Breast epithelium (tissue), 4 donors: ENCODE data around the gene GLB1L2. TPM values are rescaled to one million over a fixed set of nuclear protein-coding genes. Genes with fewer than 3 reads are reported as not detected.

Experiments used
- DNase-seq, 2 donors: peaks; one replicate each; pipeline ENCODE4 v3.0.0-alpha.2; 2019; ENCODE audit warnings: low spot score in 2 of 2
- H3K27ac ChIP-seq, 2 donors: fragments of 200-600 bp; sonication (generic) in 1 of 2; one replicate each; pipeline ENCODE4 v1.5.1; 2016 to 2019; ENCODE audit warnings: mild to moderate bottlenecking in 1 of 2
- H3K27me3 ChIP-seq, 2 donors: fragments of 200-600 bp; sonication (generic) in 1 of 2; one replicate each; pipeline versions ENCODE4 v1.5.1 to v1.6.0; 2017 to 2019; ENCODE audit warnings: control low read depth in 1 of 2, mild to moderate bottlenecking in 1 of 2
- H3K36me3 ChIP-seq: fragments of 200-600 bp; one replicate; pipeline ENCODE4 v1.5.1; 2019
- H3K4me1 ChIP-seq, 2 donors: fragments of 200-600 bp; sonication (generic); one replicate each; pipeline ENCODE4 v1.5.1; 2016 to 2019; ENCODE audit warnings: control low read depth in 1 of 2
- H3K4me3 ChIP-seq, 3 donors: fragments of 200-600 bp; sonication (generic); 1 replicate in 2 of 3; 2 replicates in 1 of 3; pipeline ENCODE4 v1.5.1; 2016 to 2019; ENCODE audit warnings: mild to moderate bottlenecking in 3 of 3, moderate library complexity in 2 of 3
- H3K9me3 ChIP-seq, 2 donors: fragments of 200-600 bp; sonication (generic) in 1 of 2; one replicate each; pipeline ENCODE4 v1.5.1; 2016 to 2019; ENCODE audit warnings: control low read depth in 1 of 2
- CTCF ChIP-seq, 3 donors: fragments of 450-650 bp; IDR thresholded peaks; one replicate each; pipeline ENCODE4 v1.5.1; 2016 to 2017; ENCODE audit warnings: antibody characterized with exemption in 3 of 3, mild to moderate bottlenecking in 3 of 3, moderate library complexity in 3 of 3
- POLR2A ChIP-seq: fragments of 450-650 bp; IDR thresholded peaks from one replicate; pipeline ENCODE4 v1.6.1; 2016; ENCODE audit warnings: antibody characterized with exemption, mild to moderate bottlenecking, moderate library complexity
- POLR2AphosphoS5 ChIP-seq, 3 donors: sonication (generic); formaldehyde crosslinking; IDR thresholded peaks; one replicate each; pipeline ENCODE4 v1.6.1; 2017; ENCODE audit warnings: antibody characterized with exemption in 3 of 3
- intact Hi-C: fragments of 100-400 bp; cut with DNase I; formaldehyde crosslinking; loops from one replicate; pipeline ENCODE4 v1.15.1; 2023; ENCODE audit warnings: low total_unique reads
- total RNA-seq, 3 donors: library from RNA; depleted of rRNA; stranded (reverse); fragments of >200 nt; gene quantifications; one replicate each; pipeline ENCODE4 v1.1.0, GENCODE V29; 2016

GLB1L2 gene
- total RNA-seq, 3 donors from 2014 or later = 3.4 to 11.5 (median 6.6) TPM

GRCh38 chr11:134401825-134402809, 70.3 kb downstream of the GLB1L2 start:
- Histone ChIP-seq H3K9me3 (no peaks in the 10 kb centered on the region), H3K27ac (no peak overlapping the region), H3K27me3 (peaks cover 0 to 13% of the 10 kb centered on the region in 2 donors), H3K36me3 (no peaks in the 10 kb centered on the region), H3K4me3 (no peak overlapping the region), H3K4me1 (no peaks in the 10 kb centered on the region)
- intact Hi-C loops = no loop called here
- DNase-seq = no peak
- TF ChIP-seq POLR2A (no peak), POLR2AphosphoS5 (IDR thresholded peaks at IDR 0.05) (no peak), CTCF (IDR thresholded peaks at IDR 0.05) (no peak)

GRCh38 chr11:134402910-134403309, 71.1 kb downstream of the GLB1L2 start:
- no peak for DNase-seq
- Histone ChIP-seq H3K27me3 (peaks cover 0 to 11% of the 10 kb centered on the region in 2 donors), H3K4me1 (no peaks in the 10 kb centered on the region), H3K9me3 (no peaks in the 10 kb centered on the region), H3K27ac (no peak overlapping the region), H3K4me3 (no peak overlapping the region), H3K36me3 (no peaks in the 10 kb centered on the region)
- intact Hi-C loops = no loop called here
- no peak for TF ChIP-seq CTCF (IDR thresholded peaks at IDR 0.05)
- no peak for TF ChIP-seq POLR2A
- no peak for TF ChIP-seq POLR2AphosphoS5 (IDR thresholded peaks at IDR 0.05)

- TF ChIP-seq POLR2AphosphoS5 (IDR thresholded peaks at IDR 0.05) (no peak), CTCF (IDR thresholded peaks at IDR 0.05) (no peak), POLR2A (no peak)
- no peak for DNase-seq
- H3K36me3 ChIP-seq = no peaks in the 10 kb centered on the region
- H3K4me3 ChIP-seq = no peak overlapping the region
- intact Hi-C loops = no loop called here
- no peak overlapping the region for H3K27ac ChIP-seq
- H3K4me1 ChIP-seq = no peaks in the 10 kb centered on the region
- H3K27me3 ChIP-seq = peaks cover 0 to 5% of the 10 kb centered on the region in 2 donors
- no peaks in the 10 kb centered on the region for H3K9me3 ChIP-seq
These were observed 73.0 kb downstream of the GLB1L2 start for GRCh38 chr11:134404575-134405341.

GRCh38 chr11:134405436-134405835, 73.6 kb downstream of the GLB1L2 start:
- Histone ChIP-seq H3K36me3 (no peaks in the 10 kb centered on the region), H3K4me1 (no peaks in the 10 kb centered on the region), H3K9me3 (no peaks in the 10 kb centered on the region), H3K4me3 (no peak overlapping the region), H3K27ac (no peak overlapping the region), H3K27me3 (peaks cover 0 to 11% of the 10 kb centered on the region in 2 donors)
- no peak for TF ChIP-seq POLR2AphosphoS5 (IDR thresholded peaks at IDR 0.05)
- no peak for TF ChIP-seq POLR2A
- TF ChIP-seq CTCF (IDR thresholded peaks at IDR 0.05) = no peak
- no peak for DNase-seq
- intact Hi-C loops = no loop called here
